GM19043 (cell line): Measurements from ENCODE around the gene TEKT1.

Source experiments
- ATAC-seq: cut with Tn5 transposase; IDR thresholded peaks from one replicate; pipeline ENCODE4 v1.9.1; 2021; ENCODE audit warnings: low read depth; ENCODE audit not compliant: unreplicated experiment

The TEKT1 gene

GRCh38 chr17:6772016-6772415 is 59.5 kb downstream of the TEKT1 start:
- no peak for ATAC-seq

- no peak for ATAC-seq
Observed at GRCh38 chr17:6768447-6768846, 63.1 kb downstream of the TEKT1 start.

DNA sequence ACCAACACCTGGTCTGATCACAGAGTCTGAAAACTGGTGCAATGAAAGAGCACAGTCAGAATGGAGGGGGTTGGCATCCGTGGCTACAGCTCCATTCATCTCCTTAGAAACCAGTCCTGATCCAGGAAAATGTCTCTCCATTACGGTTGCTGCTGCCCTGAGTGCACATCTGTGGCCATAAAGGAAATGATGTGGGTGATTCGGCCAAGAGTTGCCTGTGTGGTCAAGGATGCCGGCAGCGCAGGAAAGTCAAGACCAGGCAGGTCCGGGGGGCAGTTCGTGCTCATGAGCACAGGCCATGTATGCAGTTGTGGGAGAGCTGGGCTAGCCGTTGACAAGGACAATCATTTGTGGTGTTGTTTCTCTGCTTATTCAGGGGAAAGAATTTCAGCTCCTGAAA is 69.8 kb downstream of the TEKT1 start:
- ATAC-seq = no peak

DNA sequence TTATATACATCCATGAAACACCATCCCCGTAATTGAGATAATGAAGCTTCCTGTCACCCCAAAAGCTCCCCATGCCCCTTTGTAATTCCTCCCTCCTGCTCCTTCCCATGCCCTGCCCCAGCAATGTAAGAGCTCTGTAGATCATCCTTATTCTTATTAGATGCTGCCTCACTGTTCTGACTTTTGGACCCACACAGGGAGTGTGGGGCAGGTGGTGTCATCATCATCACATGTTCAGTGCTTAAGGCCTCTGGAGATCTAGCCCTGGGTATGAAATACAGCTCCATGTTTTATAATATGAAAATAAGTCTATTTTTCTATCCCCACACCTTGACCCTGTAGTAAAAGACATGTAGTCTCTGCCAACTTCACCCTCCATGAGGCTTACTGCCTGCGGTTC is 73.8 kb downstream of the TEKT1 start:
- no peak for ATAC-seq

DNA sequence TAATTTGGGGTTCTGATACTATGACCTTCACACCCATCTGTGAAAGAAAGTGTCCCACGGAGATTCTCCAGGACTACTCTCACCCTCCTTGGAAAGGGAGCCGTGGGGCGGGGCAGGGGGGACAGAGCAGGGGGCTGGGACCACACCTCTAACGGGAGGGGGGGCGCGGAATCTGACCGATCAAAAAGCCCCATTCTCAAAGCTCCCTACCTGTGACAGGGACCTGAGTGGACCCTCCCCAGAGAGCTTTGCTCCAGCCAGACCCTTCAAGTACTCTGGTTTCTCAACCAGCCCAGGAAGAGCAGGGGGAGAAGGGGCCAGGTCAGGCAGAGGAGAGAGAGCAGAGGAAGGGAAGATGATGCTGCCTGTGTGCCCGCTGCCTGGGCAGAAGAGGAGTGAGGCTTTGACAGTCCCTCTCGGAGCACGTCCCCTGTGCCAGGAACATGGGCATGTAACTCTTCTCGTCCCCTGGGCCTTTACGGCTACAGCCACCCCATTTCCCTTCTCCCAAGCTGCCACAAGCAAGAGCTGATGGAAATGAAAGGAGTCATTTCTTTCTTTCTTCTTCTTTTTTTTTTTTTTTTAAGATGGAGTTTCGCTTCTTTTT is 75.0 kb downstream of the TEKT1 start:
- no peak for ATAC-seq

DNA sequence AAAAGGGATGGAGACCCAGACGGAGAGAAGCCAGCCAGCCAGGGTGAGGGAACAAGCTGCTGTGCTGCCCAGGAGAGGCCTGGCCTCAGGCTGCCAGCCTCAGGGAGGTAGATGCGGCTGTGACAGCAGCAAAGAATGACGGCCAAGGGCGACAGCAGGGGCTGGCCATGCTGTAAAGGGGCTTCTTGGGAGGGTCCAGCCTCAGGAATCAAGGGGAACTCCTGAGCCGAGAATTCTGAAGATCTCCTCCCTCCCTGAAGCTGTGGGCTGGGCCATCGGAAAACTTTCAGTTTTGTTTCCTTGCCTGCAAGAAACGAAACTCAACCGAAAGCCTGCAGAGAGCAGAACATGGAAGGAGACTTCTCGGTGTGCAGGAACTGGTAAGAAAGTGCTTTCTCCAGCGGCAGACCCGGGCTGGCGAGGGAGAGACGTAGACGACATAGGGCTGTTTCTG is 75.8 kb downstream of the TEKT1 start, which contains the start of gene XAF1:
XAF1 (plus strand) TSS at position 316 of the 454 bp plus-strand sequence; CDS start at position 349, 33 bp downstream.
- no peak for ATAC-seq

DNA sequence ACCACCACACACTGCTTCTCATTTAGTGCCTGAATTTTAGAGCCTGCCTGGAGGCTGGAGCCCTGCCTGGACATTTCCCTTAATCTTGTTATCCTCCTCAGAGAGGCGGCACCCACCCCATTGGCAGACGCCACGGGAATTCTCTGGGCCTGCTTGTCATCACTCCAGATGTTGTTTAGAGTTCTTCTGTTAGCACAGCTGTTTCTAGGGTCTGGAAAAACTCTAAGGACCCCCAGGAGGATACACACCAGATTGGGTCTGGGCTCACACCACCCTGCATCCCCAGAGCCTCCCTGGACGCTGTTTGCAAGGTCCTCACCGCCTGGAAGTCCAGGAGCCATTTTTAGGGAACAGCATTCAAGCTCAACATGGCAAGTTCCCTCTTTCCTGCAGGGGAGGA is 76.2 kb downstream of the TEKT1 start:
- no peak for ATAC-seq

- ATAC-seq = no peak
Observed at GRCh38 chr17:6753546-6753945, 78.0 kb downstream of the TEKT1 start.

- no peak for ATAC-seq
Observed at GRCh38 chr17:6753006-6753445, 78.5 kb downstream of the TEKT1 start.

GRCh38 chr17:6752068-6752909 is 79.2 kb downstream of the TEKT1 start:
- ATAC-seq = no peak

- no peak for ATAC-seq
Observed at GRCh38 chr17:6749519-6749918, 82.0 kb downstream of the TEKT1 start.

GRCh38 chr17:6748617-6749016 is 82.9 kb downstream of the TEKT1 start:
- ATAC-seq = no peak
